ENCODE measurements around the gene ESYT2. TPM values are rescaled to one million over a fixed set of nuclear protein-coding genes. Genes with fewer than 3 reads are reported as not detected.

Gene ESYT2
- total RNA-seq, 1 experiment from 2014 or later: 59.4 TPM

GRCh38 chr7:158856883-158857668 lies 27.8 kb upstream of the ESYT2 start:
- peaks cover 14% of the 10 kb centered on the region for H3K36me3 Mint-ChIP-seq (ENCODE audit: insufficient read depth, unreplicated experiment)
- intact Hi-C loops (cut with micrococcal nuclease; ENCODE audit: unreplicated experiment): loop anchor here (1.0 to 2.0 kb wide), 2 partner anchors 28 to 41 kb away; partner anchors contain the start of gene ESYT2
- TSS peak; percentile 28 for BruUV-seq (replicated peaks)

DNA sequence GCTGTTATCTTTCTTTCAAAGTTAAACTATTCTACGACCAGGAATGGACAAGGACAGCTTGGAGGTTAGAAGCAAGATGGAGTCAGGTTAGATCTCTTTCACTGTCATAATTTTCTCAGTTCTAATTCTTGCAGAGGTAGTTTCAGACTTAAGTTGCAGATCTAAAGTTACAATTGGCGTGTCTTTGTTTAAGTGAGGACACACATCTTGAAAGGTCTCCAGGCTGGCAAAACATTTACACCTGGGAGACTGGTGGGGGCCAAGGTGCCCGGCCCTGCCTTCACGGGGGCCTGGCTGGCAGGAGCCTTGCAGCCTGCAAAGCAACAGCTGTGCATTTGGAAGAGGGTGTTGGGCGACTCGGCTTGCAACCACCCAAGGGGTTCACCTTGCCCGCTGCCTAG lies 25.4 kb upstream of the ESYT2 start:
- intact Hi-C loops (cut with micrococcal nuclease; ENCODE audit: unreplicated experiment): no loop called here
- Mint-ChIP-seq H3K36me3 (ENCODE audit: insufficient read depth, unreplicated experiment) (peaks cover 13% of the 10 kb centered on the region), H3K4me1 (ENCODE audit: low read depth, unreplicated experiment) (peaks cover 6% of the 10 kb centered on the region), H3K27me3 (ENCODE audit: insufficient read depth, unreplicated experiment) (no peaks in the 10 kb centered on the region), H3K27ac (ENCODE audit: unreplicated experiment) (peak overlapping the region; percentile 59), H3K4me3 (ENCODE audit: unreplicated experiment) (peak overlapping the region; percentile 99), H3K9me3 (ENCODE audit: unreplicated experiment) (no peaks in the 10 kb centered on the region)
- TF ChIP-seq, protein P1, sequence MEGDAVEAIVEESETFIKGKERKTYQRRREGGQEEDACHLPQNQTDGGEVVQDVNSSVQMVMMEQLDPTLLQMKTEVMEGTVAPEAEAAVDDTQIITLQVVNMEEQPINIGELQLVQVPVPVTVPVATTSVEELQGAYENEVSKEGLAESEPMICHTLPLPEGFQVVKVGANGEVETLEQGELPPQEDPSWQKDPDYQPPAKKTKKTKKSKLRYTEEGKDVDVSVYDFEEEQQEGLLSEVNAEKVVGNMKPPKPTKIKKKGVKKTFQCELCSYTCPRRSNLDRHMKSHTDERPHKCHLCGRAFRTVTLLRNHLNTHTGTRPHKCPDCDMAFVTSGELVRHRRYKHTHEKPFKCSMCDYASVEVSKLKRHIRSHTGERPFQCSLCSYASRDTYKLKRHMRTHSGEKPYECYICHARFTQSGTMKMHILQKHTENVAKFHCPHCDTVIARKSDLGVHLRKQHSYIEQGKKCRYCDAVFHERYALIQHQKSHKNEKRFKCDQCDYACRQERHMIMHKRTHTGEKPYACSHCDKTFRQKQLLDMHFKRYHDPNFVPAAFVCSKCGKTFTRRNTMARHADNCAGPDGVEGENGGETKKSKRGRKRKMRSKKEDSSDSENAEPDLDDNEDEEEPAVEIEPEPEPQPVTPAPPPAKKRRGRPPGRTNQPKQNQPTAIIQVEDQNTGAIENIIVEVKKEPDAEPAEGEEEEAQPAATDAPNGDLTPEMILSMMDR (IDR thresholded peaks at IDR 0.05; ENCODE audit: insufficient read depth in 1 of 2, low read depth in 1 of 2, low read length in 1 of 2, severe bottlenecking in 1 of 2, unreplicated experiment in 1 of 2): no peak
- Histone ChIP-seq H3K9me3 (no peaks in the 10 kb centered on the region), H3K27me3 (replicated peaks; ENCODE audit: control insufficient read depth, insufficient read depth, low read length) (no peaks in the 10 kb centered on the region), H3K4me3 (ENCODE audit: low read depth, low read length) (no peak overlapping the region), H3K4me1 (peaks cover 5% of the 10 kb centered on the region), H3K36me3 (ENCODE audit: control insufficient read depth, insufficient read depth, low read length) (no peaks in the 10 kb centered on the region)
- BruUV-seq (replicated peaks): no TSS peak
- DNase-seq: no peak
- POLR2A ChIA-PET: no interaction called here
- CTCF ChIA-PET: no interaction called here

More at GRCh38 chr7:158856883-158857668, 27.8 kb upstream of the ESYT2 start:
- TF ChIP-seq, protein P1 (IDR thresholded peaks at IDR 0.05; ENCODE audit: insufficient read depth in 1 of 2, low read depth in 1 of 2, low read length in 1 of 2, severe bottlenecking in 1 of 2, unreplicated experiment in 1 of 2): no peak
- CTCF ChIA-PET: no interaction called here
- Histone ChIP-seq H3K27me3 (replicated peaks; ENCODE audit: control insufficient read depth, insufficient read depth, low read length) (no peaks in the 10 kb centered on the region), H3K4me1 (peaks cover 5% of the 10 kb centered on the region; the same call in 1 of the 2 replicates), H3K9me3 (no peaks in the 10 kb centered on the region), H3K4me3 (ENCODE audit: low read depth, low read length) (peak overlapping the region; percentile 87), H3K36me3 (ENCODE audit: control insufficient read depth, insufficient read depth, low read length) (no peaks in the 10 kb centered on the region)
- no peaks in the 10 kb centered on the region for H3K27me3 Mint-ChIP-seq (ENCODE audit: insufficient read depth, unreplicated experiment)
- H3K4me3 Mint-ChIP-seq (ENCODE audit: unreplicated experiment): peak overlapping the region; percentile 99
- peak overlapping the region; percentile 97 for H3K27ac Mint-ChIP-seq (ENCODE audit: unreplicated experiment)
- no peaks in the 10 kb centered on the region for H3K9me3 Mint-ChIP-seq (ENCODE audit: unreplicated experiment)
- no peak for DNase-seq
- POLR2A ChIA-PET: no interaction called here
- peaks cover 6% of the 10 kb centered on the region for H3K4me1 Mint-ChIP-seq (ENCODE audit: low read depth, unreplicated experiment)

DNA sequence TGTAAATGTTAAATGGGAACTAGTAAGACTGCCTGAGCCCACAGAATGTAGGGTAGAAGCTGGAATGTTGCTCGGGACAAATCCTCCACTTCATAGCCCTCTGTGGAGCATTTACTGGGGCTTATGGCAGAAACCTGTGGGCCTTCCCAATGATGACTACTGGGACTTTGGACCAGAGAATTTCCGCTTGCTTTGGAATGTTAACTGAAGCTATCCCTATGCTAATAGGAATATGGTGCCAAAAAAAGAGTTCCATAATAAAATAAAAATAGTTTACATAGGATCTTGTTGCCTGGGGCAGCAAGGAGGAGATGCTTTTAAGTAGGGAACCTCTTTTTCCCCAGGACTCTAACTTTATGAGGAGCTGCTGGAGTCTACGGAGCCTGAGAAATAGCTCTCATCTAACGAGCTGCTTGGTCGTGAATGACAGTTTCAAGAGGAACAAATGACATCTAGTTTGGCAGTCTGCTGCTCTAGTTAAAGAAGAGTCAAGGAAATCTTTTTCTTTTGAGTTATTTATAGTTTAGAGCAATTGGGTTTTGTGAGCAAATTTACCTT lies 21.3 kb upstream of the ESYT2 start:
- H3K9me3 Mint-ChIP-seq (ENCODE audit: unreplicated experiment): no peaks in the 10 kb centered on the region
- H3K27me3 ChIP-seq (replicated peaks; ENCODE audit: control insufficient read depth, insufficient read depth, low read length): no peaks in the 10 kb centered on the region
- H3K9me3 ChIP-seq: peaks cover 11% of the 10 kb centered on the region; the same call in 1 of the 2 replicates
- H3K36me3 Mint-ChIP-seq (ENCODE audit: insufficient read depth, unreplicated experiment): no peaks in the 10 kb centered on the region
- H3K4me1 Mint-ChIP-seq (ENCODE audit: low read depth, unreplicated experiment): no peaks in the 10 kb centered on the region
- no peak overlapping the region for H3K4me3 ChIP-seq (ENCODE audit: low read depth, low read length)
- no peaks in the 10 kb centered on the region for H3K27me3 Mint-ChIP-seq (ENCODE audit: insufficient read depth, unreplicated experiment)
- no peaks in the 10 kb centered on the region for H3K36me3 ChIP-seq (ENCODE audit: control insufficient read depth, insufficient read depth, low read length)
- no peak overlapping the region for H3K27ac Mint-ChIP-seq (ENCODE audit: unreplicated experiment)
- no TSS peak for BruUV-seq (replicated peaks)
- CTCF ChIA-PET: no interaction called here
- no peak for DNase-seq
- TF ChIP-seq, protein P1 (IDR thresholded peaks at IDR 0.05; ENCODE audit: insufficient read depth in 1 of 2, low read depth in 1 of 2, low read length in 1 of 2, severe bottlenecking in 1 of 2, unreplicated experiment in 1 of 2): no peak
- no peaks in the 10 kb centered on the region; the same call in 1 of the 2 replicates for H3K4me1 ChIP-seq
- no peak overlapping the region for H3K4me3 Mint-ChIP-seq (ENCODE audit: unreplicated experiment)
- POLR2A ChIA-PET: no interaction called here
- intact Hi-C loops (cut with micrococcal nuclease; ENCODE audit: unreplicated experiment): no loop called here

Data from Caco-2 (cell line).